Lower leg skin (tissue), 4 donors: ENCODE data around the gene MAX. TPM values are rescaled to one million over a fixed set of nuclear protein-coding genes. Genes with fewer than 3 reads are reported as not detected.

ENCODE experiments used
- DNase-seq, 2 donors: peaks; one replicate each; pipeline ENCODE4 v3.0.0-alpha.2; 2019; ENCODE audit warnings: low spot score in 2 of 2
- H3K4me3 ChIP-seq: fragments of 200-600 bp; sonication (generic); 2 replicates; pipeline ENCODE4 v1.5.1; 2017; ENCODE audit warnings: mild to moderate bottlenecking, low read depth; ENCODE audit not compliant: poor library complexity, severe bottlenecking
- CTCF ChIP-seq, 3 donors: fragments of 450-650 bp; IDR thresholded peaks; one replicate each; pipeline ENCODE4 v1.5.1; 2016; ENCODE audit warnings: antibody characterized with exemption in 3 of 3, mild to moderate bottlenecking in 3 of 3, moderate library complexity in 2 of 3
- POLR2A ChIP-seq, 2 donors: fragments of 450-650 bp; IDR thresholded peaks; one replicate each; pipeline ENCODE4 v1.6.1; 2016 to 2017; ENCODE audit warnings: antibody characterized with exemption in 2 of 2, mild to moderate bottlenecking in 1 of 2, moderate library complexity in 1 of 2
- WGBS, 2 donors: methylation state at CpG; one replicate each; pipeline ENCODE4 v1.1.5; 2018; 5-methylcytosine and 5-hydroxymethylcytosine counted together
- intact Hi-C: fragments of 100-400 bp; cut with DNase I; formaldehyde crosslinking; loops from one replicate; pipeline ENCODE4 v1.15.0; 2023; ENCODE audit warnings: low total_unique reads
- total RNA-seq, 4 donors: library from RNA; depleted of rRNA; stranded (reverse); fragments of >200 nt; gene quantifications; one replicate each; pipeline ENCODE4 v1.1.0, GENCODE V29; 2016

Gene MAX
- 100 to 1,000 TPM in 1 of 4 donors, 10 to 100 TPM in 3; 61.0 to 126 (median 65.6) TPM for total RNA-seq

GRCh38 chr14:65102441-65103149, at the start of gene MAX:
MAX (minus strand) TSS chr14:65102517; CDS start chr14:65102339, 178 bp downstream.
- peak; percentile 99 to 100 for DNase-seq
- H3K4me3 ChIP-seq, result peak within 1 kb of the TSS; percentile 83
- TF ChIP-seq POLR2A (IDR thresholded peaks at IDR 0.05), result peak in 1 of 2 donors; percentile 30
- TF ChIP-seq CTCF (IDR thresholded peaks at IDR 0.05), result no peak
- 0 to 1% methylated on average over 28 to 32 of the region's 61 CpGs for WGBS, 2 donors
- intact Hi-C loops, result no loop called here

GRCh38 chr14:65151609-65151956, 49.3 kb upstream of the MAX start:
- WGBS, 2 donors, result 84 to 86% methylated on average over 6 of the region's 6 CpGs
- intact Hi-C loops, result no loop called here
- no peak for TF ChIP-seq POLR2A (IDR thresholded peaks at IDR 0.05)
- no peak for TF ChIP-seq CTCF (IDR thresholded peaks at IDR 0.05)

GRCh38 chr14:65150898-65151608, 48.7 kb upstream of the MAX start:
- no peak for DNase-seq
- intact Hi-C loops, result no loop called here
- no peak for TF ChIP-seq POLR2A (IDR thresholded peaks at IDR 0.05)
- TF ChIP-seq CTCF (IDR thresholded peaks at IDR 0.05), result no peak
- WGBS, 2 donors, result 82% methylated on average over 8 of the region's 8 CpGs
- H3K4me3 ChIP-seq, result no peak overlapping the region

More at GRCh38 chr14:65151609-65151956, 49.3 kb upstream of the MAX start:
- DNase-seq, result no peak
- no peak overlapping the region for H3K4me3 ChIP-seq

- TF ChIP-seq POLR2A (IDR thresholded peaks at IDR 0.05), result no peak
- no peak for TF ChIP-seq CTCF (IDR thresholded peaks at IDR 0.05)
- WGBS, 2 donors, result 94 to 96% methylated on average over 4 of the region's 4 CpGs
- intact Hi-C loops, result no loop called here
Observed at GRCh38 chr14:65149116-65149515, 46.8 kb upstream of the MAX start.

GRCh38 chr14:65144170-65144569, 41.9 kb upstream of the MAX start:
- no peak overlapping the region for H3K4me3 ChIP-seq
- intact Hi-C loops, result no loop called here
- DNase-seq, result peak in 1 of 2 donors; percentile 72
- no peak for TF ChIP-seq POLR2A (IDR thresholded peaks at IDR 0.05)
- no peak for TF ChIP-seq CTCF (IDR thresholded peaks at IDR 0.05)
- 69 to 76% methylated on average over 8 of the region's 8 CpGs for WGBS, 2 donors

More at GRCh38 chr14:65149116-65149515, 46.8 kb upstream of the MAX start:
- DNase-seq, result no peak
- H3K4me3 ChIP-seq, result no peak overlapping the region
